HepG2 (cell line): ENCODE measurements around the gene OR6S1. TPM values are rescaled to one million over a fixed set of nuclear protein-coding genes. Genes with fewer than 3 reads are reported as not detected.
A peak's percentile ranks its signal among the peaks of the same experiment; 100 is the strongest.

Experiments
- AGO2 ChIP-seq: fragments of 200-400 bp; formaldehyde crosslinking; optimal IDR thresholded peaks from 2 replicates; pipeline ENCODE3; 2017; ENCODE audit warnings: mild to moderate bottlenecking, low read depth, low read length, moderate library complexity
- BCL6 ChIP-seq: IDR thresholded peaks from 2 replicates; pipeline ENCODE4 v1.6.1; 2016; ENCODE audit warnings: missing genetic modification reagents, missing compliant biosample characterization
- FOSL1 ChIP-seq: sonication (generic); formaldehyde crosslinking; IDR thresholded peaks from 2 replicates; pipeline ENCODE4 v1.9.0; 2021; ENCODE audit warnings: missing genetic modification reagents, borderline replicate concordance
- FOSL2 ChIP-seq: sonication (generic); formaldehyde crosslinking; IDR thresholded peaks from 2 replicates; pipeline ENCODE4 v1.4.0; 2020; ENCODE audit warnings: missing genetic modification reagents
- FOXM1 ChIP-seq: sonication (generic); formaldehyde crosslinking; IDR thresholded peaks from 2 replicates; pipeline ENCODE4 v1.5.0; 2020; ENCODE audit warnings: missing genetic modification reagents
- GABPA ChIP-seq, 2 experiments: IDR thresholded peaks; 2 replicates each; pipeline ENCODE4 v1.6.1; 2011 to 2016; ENCODE audit warnings: low read depth in 2 of 2, low read length in 1 of 2, missing biosample characterization in 1 of 2, missing genetic modification characterization in 1 of 2
- HOXA3 ChIP-seq: sonication (generic); formaldehyde crosslinking; IDR thresholded peaks from 2 replicates; pipeline ENCODE4 v1.5.0; 2020; ENCODE audit warnings: missing genetic modification reagents
- PAWR ChIP-seq: sonication (generic); formaldehyde crosslinking; IDR thresholded peaks from 2 replicates; pipeline ENCODE4 v1.4.0; 2020; ENCODE audit warnings: missing genetic modification reagents, mild to moderate bottlenecking, borderline replicate concordance
- RERE ChIP-seq: IDR thresholded peaks from 2 replicates; pipeline ENCODE4 v1.6.1; 2016; ENCODE audit warnings: low read depth, missing genetic modification reagents, missing compliant biosample characterization
- SETDB1 ChIP-seq: sonication (generic); formaldehyde crosslinking; IDR thresholded peaks from 2 replicates; pipeline ENCODE4 v1.5.1; 2020; ENCODE audit warnings: missing genetic modification reagents, mild to moderate bottlenecking, borderline replicate concordance
- SRSF1 ChIP-seq: fragments of 200-400 bp; formaldehyde crosslinking; optimal IDR thresholded peaks from 2 replicates; pipeline ENCODE3; 2017; ENCODE audit warnings: mild to moderate bottlenecking, low read depth, low read length, moderate library complexity
- ZBTB7B ChIP-seq: sonication (generic); formaldehyde crosslinking; IDR thresholded peaks from 2 replicates; pipeline ENCODE4 v1.4.0; 2020; ENCODE audit warnings: missing genetic modification reagents
- ZMYM2 ChIP-seq: sonication (generic); formaldehyde crosslinking; IDR thresholded peaks from 2 replicates; pipeline ENCODE4 v1.8.0; 2022; ENCODE audit warnings: mild to moderate bottlenecking, missing genetic modification reagents
- ZMYM3 ChIP-seq: sonication (generic); formaldehyde crosslinking; IDR thresholded peaks from 2 replicates; pipeline ENCODE4 v1.5.1; 2020; ENCODE audit warnings: mild to moderate bottlenecking, missing genetic modification reagents
- ZNF136 ChIP-seq: sonication (generic); formaldehyde crosslinking; IDR thresholded peaks from 2 replicates; pipeline ENCODE4 v1.8.1; 2022; ENCODE audit warnings: low read depth, mild to moderate bottlenecking, moderate library complexity, missing genetic modification reagents
- ZNF605 ChIP-seq: sonication (generic); formaldehyde crosslinking; IDR thresholded peaks from 2 replicates; pipeline ENCODE4 v1.8.0; 2022; ENCODE audit warnings: mild to moderate bottlenecking, missing genetic modification reagents
- ZNF839 ChIP-seq: sonication (generic); formaldehyde crosslinking; IDR thresholded peaks from 2 replicates; pipeline ENCODE4 v1.4.0; 2020; ENCODE audit warnings: missing genetic modification reagents, mild to moderate bottlenecking, borderline replicate concordance
- polyA plus RNA-seq, 8 experiments: library from polyadenylated mRNA; depleted of rRNA in 3 of 8; stranded (reverse) in 7 of 8; unstranded in 1 of 8; fragments of >200 nt; fragmentation: Illumina TruSeq in 4 of 8; extraction: Trizol in 4 of 8; gene quantifications; 2 replicates each; pipeline versions ENCODE4 v1.2.1 to v1.2.3, GENCODE V29; 2011 to 2016; ENCODE audit warnings: low read depth in 4 of 8, missing spikeins in 1 of 8, mixed read lengths in 1 of 8; ENCODE audit not compliant: insufficient read depth in 1 of 8
- total RNA-seq, 5 experiments: library from RNA; depleted of rRNA; stranded (reverse); fragments of >200 nt; fragmentation: Illumina TruSeq; extraction: Trizol; gene quantifications; 2 replicates each; pipeline ENCODE4 v1.2.3, GENCODE V29; 2016; ENCODE audit warnings: low read depth in 1 of 5
- TF ChIP-seq, protein P1 (sequence below): sonication (generic); formaldehyde crosslinking; IDR thresholded peaks from 2 replicates; pipeline ENCODE4 v1.4.0; 2020; ENCODE audit warnings: missing genetic modification reagents, mild to moderate bottlenecking, borderline replicate concordance
- TF ChIP-seq, protein P2 (sequence below): sonication (generic); formaldehyde crosslinking; conservative IDR thresholded peaks from 2 replicates; pipeline ENCODE4 v1.8.0; 2022; ENCODE audit warnings: mild to moderate bottlenecking, moderate library complexity, missing genetic modification reagents

OR6S1 gene
- total and polyA plus RNA-seq, 2 of the 13 experiments (the other 11 are each of a cell fraction or from before 2014, with no cell fraction given) = 0.09 TPM; not detected in 1

GRCh38 chr14:20613094-20614037, 28.1 kb downstream of the OR6S1 start (continued):
- TF ChIP-seq ZNF839 (CRISPR knock-in tag) = peak; percentile 52; the same call in 1 of the 2 replicates
- peak; percentile 38 for TF ChIP-seq ZMYM3 (CRISPR knock-in tag)
- TF ChIP-seq SRSF1 = peak; percentile 59
- peak; percentile 64 for TF ChIP-seq FOSL2 (CRISPR knock-in tag)
- peak; percentile 86 for TF ChIP-seq HOXA3 (CRISPR knock-in tag)
- TF ChIP-seq, protein P1, sequence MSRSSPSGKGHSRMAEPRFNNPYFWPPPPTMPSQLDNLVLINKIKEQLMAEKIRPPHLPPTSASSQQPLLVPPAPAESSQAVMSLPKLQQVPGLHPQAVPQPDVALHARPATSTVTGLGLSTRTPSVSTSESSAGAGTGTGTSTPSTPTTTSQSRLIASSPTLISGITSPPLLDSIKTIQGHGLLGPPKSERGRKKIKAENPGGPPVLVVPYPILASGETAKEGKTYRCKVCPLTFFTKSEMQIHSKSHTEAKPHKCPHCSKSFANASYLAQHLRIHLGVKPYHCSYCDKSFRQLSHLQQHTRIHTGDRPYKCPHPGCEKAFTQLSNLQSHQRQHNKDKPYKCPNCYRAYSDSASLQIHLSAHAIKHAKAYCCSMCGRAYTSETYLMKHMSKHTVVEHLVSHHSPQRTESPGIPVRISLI = peak; percentile 68; the same call in 1 of the 2 replicates
- no peak for TF ChIP-seq GABPA (IDR thresholded peaks at IDR 0.05; ENCODE audit: low read depth, low read length)
- peak; percentile 32; the same call in 1 of the 2 replicates for TF ChIP-seq GABPA (CRISPR knock-in tag; IDR thresholded peaks at IDR 0.05; ENCODE audit: low read depth)
- no peak for TF ChIP-seq AGO2
- TF ChIP-seq RERE = no peak
- TF ChIP-seq PAWR (CRISPR knock-in tag) = no peak; the same call in 1 of the 2 replicates
- no peak for TF ChIP-seq SETDB1
- peak; percentile 94 for TF ChIP-seq ZNF605 (CRISPR knock-in tag)
- peak; percentile 61 for TF ChIP-seq BCL6
- no peak for TF ChIP-seq FOSL1 (CRISPR knock-in tag)
- TF ChIP-seq FOXM1 (CRISPR knock-in tag) = no peak
- TF ChIP-seq, protein P2, sequence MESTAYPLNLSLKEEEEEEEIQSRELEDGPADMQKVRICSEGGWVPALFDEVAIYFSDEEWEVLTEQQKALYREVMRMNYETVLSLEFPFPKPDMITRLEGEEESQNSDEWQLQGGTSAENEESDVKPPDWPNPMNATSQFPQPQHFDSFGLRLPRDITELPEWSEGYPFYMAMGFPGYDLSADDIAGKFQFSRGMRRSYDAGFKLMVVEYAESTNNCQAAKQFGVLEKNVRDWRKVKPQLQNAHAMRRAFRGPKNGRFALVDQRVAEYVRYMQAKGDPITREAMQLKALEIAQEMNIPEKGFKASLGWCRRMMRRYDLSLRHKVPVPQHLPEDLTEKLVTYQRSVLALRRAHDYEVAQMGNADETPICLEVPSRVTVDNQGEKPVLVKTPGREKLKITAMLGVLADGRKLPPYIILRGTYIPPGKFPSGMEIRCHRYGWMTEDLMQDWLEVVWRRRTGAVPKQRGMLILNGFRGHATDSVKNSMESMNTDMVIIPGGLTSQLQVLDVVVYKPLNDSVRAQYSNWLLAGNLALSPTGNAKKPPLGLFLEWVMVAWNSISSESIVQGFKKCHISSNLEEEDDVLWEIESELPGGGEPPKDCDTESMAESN (CRISPR knock-in tag) = no peak; the same call in 1 of the 2 replicates
- TF ChIP-seq ZNF136 (CRISPR knock-in tag) = peak; percentile 96
- peak; percentile 73 for TF ChIP-seq ZBTB7B (CRISPR knock-in tag)
- TF ChIP-seq ZMYM2 (CRISPR knock-in tag) = peak; percentile 97
